PC-9 (cell line): ENCODE results near the gene GLP1R.

Experiments used
- EZH2 ChIP-seq: fragments of 200-600 bp; sonication (generic); IDR thresholded peaks from 2 replicates; pipeline ENCODE4 v1.8.0; 2017; ENCODE audit warnings: antibody characterized with exemption, low read depth
- TF ChIP-seq, protein P1 (sequence below): fragments of 200-600 bp; sonication (generic); conservative IDR thresholded peaks from 2 replicates; pipeline ENCODE4 v1.6.1; 2017; ENCODE audit warnings: mixed run types, antibody characterized with exemption, mild to moderate bottlenecking, moderate library complexity

DNA sequence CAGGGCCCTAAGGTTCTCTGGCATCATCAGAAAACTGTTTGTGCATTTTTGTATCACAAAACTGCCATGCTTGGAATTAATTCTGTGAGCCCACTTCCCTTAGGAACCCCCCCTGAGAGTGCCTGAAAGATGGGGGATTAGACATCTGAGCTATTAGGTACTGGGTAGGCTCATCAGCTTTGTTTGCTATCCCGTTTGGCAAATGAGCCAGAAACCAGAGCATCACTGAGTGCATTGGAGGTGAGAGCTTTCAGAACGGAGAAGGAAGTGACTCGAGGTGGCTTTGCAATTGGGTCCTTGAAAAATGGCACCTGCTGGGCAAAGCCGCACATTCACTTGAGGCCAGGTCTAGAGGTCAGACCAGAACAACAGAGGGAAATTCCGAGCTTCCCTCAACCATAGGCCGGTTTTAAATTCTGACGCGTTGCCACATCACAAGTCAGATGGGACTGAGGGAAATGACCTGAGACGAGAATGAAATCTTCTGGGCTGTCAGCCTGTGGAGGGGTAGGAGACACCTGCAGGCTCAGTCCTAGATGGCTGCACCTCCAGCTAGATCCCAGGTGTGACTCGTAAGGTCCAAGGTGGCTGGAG is 8.4 kb upstream of the GLP1R start:
- TF ChIP-seq, protein P1, sequence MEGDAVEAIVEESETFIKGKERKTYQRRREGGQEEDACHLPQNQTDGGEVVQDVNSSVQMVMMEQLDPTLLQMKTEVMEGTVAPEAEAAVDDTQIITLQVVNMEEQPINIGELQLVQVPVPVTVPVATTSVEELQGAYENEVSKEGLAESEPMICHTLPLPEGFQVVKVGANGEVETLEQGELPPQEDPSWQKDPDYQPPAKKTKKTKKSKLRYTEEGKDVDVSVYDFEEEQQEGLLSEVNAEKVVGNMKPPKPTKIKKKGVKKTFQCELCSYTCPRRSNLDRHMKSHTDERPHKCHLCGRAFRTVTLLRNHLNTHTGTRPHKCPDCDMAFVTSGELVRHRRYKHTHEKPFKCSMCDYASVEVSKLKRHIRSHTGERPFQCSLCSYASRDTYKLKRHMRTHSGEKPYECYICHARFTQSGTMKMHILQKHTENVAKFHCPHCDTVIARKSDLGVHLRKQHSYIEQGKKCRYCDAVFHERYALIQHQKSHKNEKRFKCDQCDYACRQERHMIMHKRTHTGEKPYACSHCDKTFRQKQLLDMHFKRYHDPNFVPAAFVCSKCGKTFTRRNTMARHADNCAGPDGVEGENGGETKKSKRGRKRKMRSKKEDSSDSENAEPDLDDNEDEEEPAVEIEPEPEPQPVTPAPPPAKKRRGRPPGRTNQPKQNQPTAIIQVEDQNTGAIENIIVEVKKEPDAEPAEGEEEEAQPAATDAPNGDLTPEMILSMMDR: no peak
- TF ChIP-seq EZH2: no peak
